NCI-H446 (cell line): ENCODE results near the gene DHX9.

ENCODE experiments used
- DNase-seq, 2 experiments: peaks; one replicate each; lab custom pipeline; 2025; lab: John Stamatoyannopoulos, UW

DHX9 gene

GRCh38 chr1:182839209-182840066, at the start of gene DHX9:
TSS of gene DHX9 (plus strand) at chr1:182839347. CDS start at chr1:182842567, 3,220 bp downstream.
- peak; percentile 92 to 97 for DNase-seq

- no peak for DNase-seq
Observed at GRCh38 chr1:182791281-182792179, 47.6 kb upstream of the DHX9 start.

- DNase-seq = no peak
Observed at GRCh38 chr1:182794091-182794490, 45.1 kb upstream of the DHX9 start.

GRCh38 chr1:182794676-182795201, 44.4 kb upstream of the DHX9 start:
- no peak for DNase-seq

GRCh38 chr1:182795563-182796228, 43.5 kb upstream of the DHX9 start:
- DNase-seq = no peak

- no peak for DNase-seq
Observed at GRCh38 chr1:182802006-182802803, 36.9 kb upstream of the DHX9 start.

GRCh38 chr1:182803846-182804245, 35.3 kb upstream of the DHX9 start:
- no peak for DNase-seq

- DNase-seq = no peak
Observed at GRCh38 chr1:182806015-182806678, 33.0 kb upstream of the DHX9 start.

GRCh38 chr1:182807907-182808306, 31.2 kb upstream of the DHX9 start:
- DNase-seq = no peak

GRCh38 chr1:182809414-182809957, 29.7 kb upstream of the DHX9 start:
- no peak for DNase-seq

- DNase-seq = no peak
Observed at GRCh38 chr1:182811975-182812722, 27.0 kb upstream of the DHX9 start.

- no peak for DNase-seq
Observed at GRCh38 chr1:182816863-182817262, 22.3 kb upstream of the DHX9 start.

- no peak for DNase-seq
Observed at GRCh38 chr1:182817802-182818201, 21.3 kb upstream of the DHX9 start.

GRCh38 chr1:182823220-182823619, 15.9 kb upstream of the DHX9 start:
- no peak for DNase-seq

- DNase-seq = no peak
Observed at GRCh38 chr1:182826892-182827291, 12.3 kb upstream of the DHX9 start.

- DNase-seq = no peak
Observed at GRCh38 chr1:182829285-182829932, 9.7 kb upstream of the DHX9 start.

- no peak for DNase-seq
Observed at GRCh38 chr1:182833271-182833670, 5.9 kb upstream of the DHX9 start.

GRCh38 chr1:182834326-182834725, 4.8 kb upstream of the DHX9 start:
- DNase-seq = no peak

GRCh38 chr1:182835806-182836205, 3.3 kb upstream of the DHX9 start:
- no peak for DNase-seq
